ENCODE measurements around the gene MAGI3. TPM values are rescaled to one million over a fixed set of nuclear protein-coding genes. Genes with fewer than 3 reads are reported as not detected.

The MAGI3 gene
- total and polyA plus RNA-seq, 9 donors: 5.3 to 20.8 (median 15.4) TPM

GRCh38 chr1:113538225-113538624 is 147.9 kb downstream of the MAGI3 start:
- WGBS, 3 donors: 33 to 70% (median 70%) methylated on average over 3 of the region's 3 CpGs

GRCh38 chr1:113540335-113540734 is 150.0 kb downstream of the MAGI3 start:
- intact Hi-C loops (cut with DNase I): no loop called here
- Histone ChIP-seq H3K4me3 (no peak overlapping the region), H3K9me3 (no peaks in the 10 kb centered on the region), H3K27me3 (no peaks in the 10 kb centered on the region), H3K27ac (no peak overlapping the region), H3K36me3 (no peaks in the 10 kb centered on the region), H3K4me1 (ENCODE audit: insufficient read depth) (peaks cover 6% of the 10 kb centered on the region)
- no peak for TF ChIP-seq EP300 (IDR thresholded peaks at IDR 0.05)
- no peak for TF ChIP-seq POLR2A (IDR thresholded peaks at IDR 0.05)
- no peak for TF ChIP-seq CTCF (IDR thresholded peaks at IDR 0.05)
- 94 to 95% (median 95%) methylated on average over 3 of the region's 3 CpGs for WGBS, 3 donors
- DNase-seq: no peak

More at GRCh38 chr1:113538225-113538624, 147.9 kb downstream of the MAGI3 start:
- Histone ChIP-seq H3K4me1 (ENCODE audit: insufficient read depth) (peaks cover 6% of the 10 kb centered on the region), H3K9me3 (no peaks in the 10 kb centered on the region), H3K27ac (no peak overlapping the region), H3K4me3 (no peak overlapping the region), H3K27me3 (no peaks in the 10 kb centered on the region), H3K36me3 (no peaks in the 10 kb centered on the region)
- DNase-seq: no peak
- intact Hi-C loops (cut with DNase I): no loop called here
- no peak for TF ChIP-seq EP300 (IDR thresholded peaks at IDR 0.05)
- TF ChIP-seq POLR2A (IDR thresholded peaks at IDR 0.05): no peak
- TF ChIP-seq CTCF (IDR thresholded peaks at IDR 0.05): no peak

GRCh38 chr1:113541106-113541505 is 150.8 kb downstream of the MAGI3 start:
- H3K9me3 ChIP-seq: no peaks in the 10 kb centered on the region
- DNase-seq: no peak
- no peak overlapping the region for H3K4me3 ChIP-seq
- TF ChIP-seq EP300 (IDR thresholded peaks at IDR 0.05) (no peak), POLR2A (IDR thresholded peaks at IDR 0.05) (no peak), CTCF (IDR thresholded peaks at IDR 0.05) (no peak)
- H3K4me1 ChIP-seq (ENCODE audit: insufficient read depth): peaks cover 6% of the 10 kb centered on the region
- no peaks in the 10 kb centered on the region for H3K36me3 ChIP-seq
- intact Hi-C loops (cut with DNase I): no loop called here
- 91 to 96% (median 94%) methylated on average over 2 of the region's 2 CpGs for WGBS, 3 donors
- H3K27me3 ChIP-seq: no peaks in the 10 kb centered on the region
- H3K27ac ChIP-seq: no peak overlapping the region

GRCh38 chr1:113542221-113542701 is 151.9 kb downstream of the MAGI3 start:
- no peak for TF ChIP-seq CTCF (IDR thresholded peaks at IDR 0.05)
- no peak for TF ChIP-seq EP300 (IDR thresholded peaks at IDR 0.05)
- TF ChIP-seq POLR2A (IDR thresholded peaks at IDR 0.05): no peak
- Histone ChIP-seq H3K4me1 (ENCODE audit: insufficient read depth) (peaks cover 2% of the 10 kb centered on the region), H3K4me3 (no peak overlapping the region), H3K9me3 (no peaks in the 10 kb centered on the region), H3K27me3 (no peaks in the 10 kb centered on the region), H3K27ac (no peak overlapping the region), H3K36me3 (no peaks in the 10 kb centered on the region)
- DNase-seq: no peak
- intact Hi-C loops (cut with DNase I): no loop called here
- 25 to 41% (median 30%) methylated on average over 6 of the region's 6 CpGs for WGBS, 3 donors
